ENCODE measurements around the gene HPF1. TPM values are rescaled to one million over a fixed set of nuclear protein-coding genes. Genes with fewer than 3 reads are reported as not detected.

The HPF1 gene
- polyA plus RNA-seq, 1 of the 3 experiments (the other 2 are of a cell fraction), result 23.5 TPM

DNA sequence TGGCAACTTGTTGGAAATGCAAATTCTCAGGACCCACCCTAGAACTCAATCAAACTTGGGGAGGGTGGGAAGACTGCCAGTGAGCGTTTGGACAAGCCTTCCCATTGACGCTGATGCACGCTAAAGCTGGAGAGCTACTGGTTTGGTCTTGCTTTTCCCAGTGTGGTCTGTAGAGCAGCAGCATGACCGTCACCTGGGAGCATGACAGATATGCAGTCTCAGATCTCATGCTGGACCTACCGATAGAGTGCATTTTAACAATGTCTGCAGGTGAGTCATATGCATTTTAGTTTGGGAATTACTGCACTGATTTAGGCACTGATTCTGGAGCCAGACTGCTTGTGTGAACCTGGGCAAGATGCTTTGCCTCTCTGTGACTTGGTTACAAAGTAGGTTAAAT lies 27.2 kb downstream of the HPF1 start (continued):
- TF ChIP-seq, protein P1, sequence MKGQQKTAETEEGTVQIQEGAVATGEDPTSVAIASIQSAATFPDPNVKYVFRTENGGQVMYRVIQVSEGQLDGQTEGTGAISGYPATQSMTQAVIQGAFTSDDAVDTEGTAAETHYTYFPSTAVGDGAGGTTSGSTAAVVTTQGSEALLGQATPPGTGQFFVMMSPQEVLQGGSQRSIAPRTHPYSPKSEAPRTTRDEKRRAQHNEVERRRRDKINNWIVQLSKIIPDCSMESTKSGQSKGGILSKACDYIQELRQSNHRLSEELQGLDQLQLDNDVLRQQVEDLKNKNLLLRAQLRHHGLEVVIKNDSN (IDR thresholded peaks at IDR 0.05; ENCODE audit: borderline replicate concordance, low read depth), result no peak
- TF ChIP-seq, protein P2, sequence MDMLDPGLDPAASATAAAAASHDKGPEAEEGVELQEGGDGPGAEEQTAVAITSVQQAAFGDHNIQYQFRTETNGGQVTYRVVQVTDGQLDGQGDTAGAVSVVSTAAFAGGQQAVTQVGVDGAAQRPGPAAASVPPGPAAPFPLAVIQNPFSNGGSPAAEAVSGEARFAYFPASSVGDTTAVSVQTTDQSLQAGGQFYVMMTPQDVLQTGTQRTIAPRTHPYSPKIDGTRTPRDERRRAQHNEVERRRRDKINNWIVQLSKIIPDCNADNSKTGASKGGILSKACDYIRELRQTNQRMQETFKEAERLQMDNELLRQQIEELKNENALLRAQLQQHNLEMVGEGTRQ (IDR thresholded peaks at IDR 0.05; ENCODE audit: borderline replicate concordance, low read depth, low read length), result no peak
- no peak for TF ChIP-seq TAF1 (IDR thresholded peaks at IDR 0.05; ENCODE audit: borderline replicate concordance, low read depth, low read length)
- no peak for TF ChIP-seq RXRA (IDR thresholded peaks at IDR 0.05; ENCODE audit: borderline replicate concordance, low read depth)

DNA sequence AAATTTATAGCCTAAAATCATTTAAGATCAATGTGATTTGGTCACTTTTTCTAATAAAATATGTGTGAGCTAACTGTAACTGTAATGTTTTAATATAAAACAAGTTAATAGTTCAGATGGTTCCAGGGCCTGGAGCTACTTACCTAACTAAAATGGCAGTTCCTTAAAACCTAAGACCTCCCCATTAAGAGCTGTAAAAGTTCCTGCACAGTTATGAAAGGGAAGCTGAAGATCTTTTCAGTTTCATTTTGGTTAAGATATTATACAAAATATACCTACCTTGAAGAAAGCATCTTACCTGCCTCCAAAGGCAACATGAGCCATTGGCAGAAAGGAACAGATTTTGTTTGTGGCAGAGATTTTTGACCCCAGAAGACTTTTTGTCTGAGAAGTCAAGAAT lies 30.1 kb downstream of the HPF1 start:
- H4K20me1 ChIP-seq (ENCODE audit: insufficient read depth), result no peaks in the 10 kb centered on the region

DNA sequence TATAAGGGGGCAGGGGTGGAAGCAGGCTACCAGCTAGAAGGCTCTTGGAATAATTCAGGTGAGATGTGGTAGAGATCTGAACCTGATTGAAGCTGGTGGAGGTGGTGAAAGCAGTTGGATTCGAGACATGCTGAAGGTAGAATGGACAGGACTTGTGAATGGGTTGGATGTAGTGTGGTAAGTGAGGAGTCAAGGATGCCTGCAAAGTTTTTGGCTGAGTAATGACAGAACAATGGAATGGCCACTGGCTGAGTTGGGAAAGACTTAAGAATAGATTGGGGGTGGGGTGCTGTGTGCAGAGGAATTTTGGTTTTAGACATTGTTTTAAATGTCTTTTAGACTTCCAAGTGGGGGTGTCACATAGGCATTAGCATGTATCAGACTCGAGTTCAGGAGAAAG lies 33.5 kb downstream of the HPF1 start:
- WGBS (ENCODE audit: low lambda C conversion rate), result 76% methylated on average over 2 of the region's 2 CpGs
- Histone ChIP-seq H3K36me3 (replicated peaks in 1 of 2; ENCODE audit: control insufficient read depth in 1 of 2, insufficient read depth in 2 of 2, low read length in 1 of 2) (peaks cover 20 to 34% of the 10 kb centered on the region in 2 experiments), H3K4me2 (no peak overlapping the region), H3F3A (replicated peaks; ENCODE audit: insufficient read depth) (peaks cover 4% of the 10 kb centered on the region), H3K79me2 (ENCODE audit: insufficient read depth) (no peaks in the 10 kb centered on the region), H3K27ac (ENCODE audit: low read depth in 2 of 2, low read length in 1 of 2) (peak overlapping the region in 1 of 2 experiments; percentile 13; a peak in 1 of 4 replicates), H2AFZ (ENCODE audit: low read depth) (no peak overlapping the region), H3K9me3 (no peaks in the 10 kb centered on the region), H3K9me2 (no peaks in the 10 kb centered on the region), H3K9ac (no peak overlapping the region), H3K27me3 (ENCODE audit: insufficient read depth) (no peaks in the 10 kb centered on the region), H4K20me1 (ENCODE audit: insufficient read depth) (no peaks in the 10 kb centered on the region), H3K4me1 (ENCODE audit: control insufficient read depth in 1 of 2, insufficient read depth in 2 of 2, low read depth in 1 of 2, low read length in 1 of 2) (peaks cover 0 to 5% of the 10 kb centered on the region in 2 experiments; a peak in 1 of 4 replicates), H3K4me3 (ENCODE audit: low read depth in 2 of 2, low read length in 1 of 2) (no peak overlapping the region)
- DNase-seq, result no peak
- POLR2A ChIA-PET, result interaction anchor here (1.2 kb wide), 1 partner anchor 11 kb away, joined by 4 read pairs; no protein-coding TSS in a partner anchor
- CTCF ChIA-PET, result interaction anchor here (0.6 to 1.1 kb wide), 3 partner anchors 118 to 1113 kb away, joined by 3 read pairs; no protein-coding TSS in a partner anchor
- no peak for TF ChIP-seq FOSL2 (IDR thresholded peaks at IDR 0.05; ENCODE audit: borderline replicate concordance, low read depth)
- no peak for TF ChIP-seq MXI1 (IDR thresholded peaks at IDR 0.05; ENCODE audit: low read depth, low read length)
- TF ChIP-seq, protein P3, sequence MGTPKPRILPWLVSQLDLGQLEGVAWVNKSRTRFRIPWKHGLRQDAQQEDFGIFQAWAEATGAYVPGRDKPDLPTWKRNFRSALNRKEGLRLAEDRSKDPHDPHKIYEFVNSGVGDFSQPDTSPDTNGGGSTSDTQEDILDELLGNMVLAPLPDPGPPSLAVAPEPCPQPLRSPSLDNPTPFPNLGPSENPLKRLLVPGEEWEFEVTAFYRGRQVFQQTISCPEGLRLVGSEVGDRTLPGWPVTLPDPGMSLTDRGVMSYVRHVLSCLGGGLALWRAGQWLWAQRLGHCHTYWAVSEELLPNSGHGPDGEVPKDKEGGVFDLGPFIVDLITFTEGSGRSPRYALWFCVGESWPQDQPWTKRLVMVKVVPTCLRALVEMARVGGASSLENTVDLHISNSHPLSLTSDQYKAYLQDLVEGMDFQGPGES (IDR thresholded peaks at IDR 0.05; ENCODE audit: low read depth, low read length), result no peak
- TF ChIP-seq, protein P2 (IDR thresholded peaks at IDR 0.05; ENCODE audit: borderline replicate concordance, low read depth, low read length), result no peak
- no peak for TF ChIP-seq NFIC (IDR thresholded peaks at IDR 0.05; ENCODE audit: borderline replicate concordance)
- no peak for TF ChIP-seq FOXM1 (IDR thresholded peaks at IDR 0.05; ENCODE audit: low read depth)
- no peak for TF ChIP-seq RAD21 (IDR thresholded peaks at IDR 0.05; ENCODE audit: low read length)
- TF ChIP-seq NRF1 (IDR thresholded peaks at IDR 0.05; ENCODE audit: low read depth, low read length), result no peak
- TF ChIP-seq, protein P4, sequence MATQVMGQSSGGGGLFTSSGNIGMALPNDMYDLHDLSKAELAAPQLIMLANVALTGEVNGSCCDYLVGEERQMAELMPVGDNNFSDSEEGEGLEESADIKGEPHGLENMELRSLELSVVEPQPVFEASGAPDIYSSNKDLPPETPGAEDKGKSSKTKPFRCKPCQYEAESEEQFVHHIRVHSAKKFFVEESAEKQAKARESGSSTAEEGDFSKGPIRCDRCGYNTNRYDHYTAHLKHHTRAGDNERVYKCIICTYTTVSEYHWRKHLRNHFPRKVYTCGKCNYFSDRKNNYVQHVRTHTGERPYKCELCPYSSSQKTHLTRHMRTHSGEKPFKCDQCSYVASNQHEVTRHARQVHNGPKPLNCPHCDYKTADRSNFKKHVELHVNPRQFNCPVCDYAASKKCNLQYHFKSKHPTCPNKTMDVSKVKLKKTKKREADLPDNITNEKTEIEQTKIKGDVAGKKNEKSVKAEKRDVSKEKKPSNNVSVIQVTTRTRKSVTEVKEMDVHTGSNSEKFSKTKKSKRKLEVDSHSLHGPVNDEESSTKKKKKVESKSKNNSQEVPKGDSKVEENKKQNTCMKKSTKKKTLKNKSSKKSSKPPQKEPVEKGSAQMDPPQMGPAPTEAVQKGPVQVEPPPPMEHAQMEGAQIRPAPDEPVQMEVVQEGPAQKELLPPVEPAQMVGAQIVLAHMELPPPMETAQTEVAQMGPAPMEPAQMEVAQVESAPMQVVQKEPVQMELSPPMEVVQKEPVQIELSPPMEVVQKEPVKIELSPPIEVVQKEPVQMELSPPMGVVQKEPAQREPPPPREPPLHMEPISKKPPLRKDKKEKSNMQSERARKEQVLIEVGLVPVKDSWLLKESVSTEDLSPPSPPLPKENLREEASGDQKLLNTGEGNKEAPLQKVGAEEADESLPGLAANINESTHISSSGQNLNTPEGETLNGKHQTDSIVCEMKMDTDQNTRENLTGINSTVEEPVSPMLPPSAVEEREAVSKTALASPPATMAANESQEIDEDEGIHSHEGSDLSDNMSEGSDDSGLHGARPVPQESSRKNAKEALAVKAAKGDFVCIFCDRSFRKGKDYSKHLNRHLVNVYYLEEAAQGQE (IDR thresholded peaks at IDR 0.05; ENCODE audit: low read depth, low read length), result no peak
- TF ChIP-seq, protein P5, sequence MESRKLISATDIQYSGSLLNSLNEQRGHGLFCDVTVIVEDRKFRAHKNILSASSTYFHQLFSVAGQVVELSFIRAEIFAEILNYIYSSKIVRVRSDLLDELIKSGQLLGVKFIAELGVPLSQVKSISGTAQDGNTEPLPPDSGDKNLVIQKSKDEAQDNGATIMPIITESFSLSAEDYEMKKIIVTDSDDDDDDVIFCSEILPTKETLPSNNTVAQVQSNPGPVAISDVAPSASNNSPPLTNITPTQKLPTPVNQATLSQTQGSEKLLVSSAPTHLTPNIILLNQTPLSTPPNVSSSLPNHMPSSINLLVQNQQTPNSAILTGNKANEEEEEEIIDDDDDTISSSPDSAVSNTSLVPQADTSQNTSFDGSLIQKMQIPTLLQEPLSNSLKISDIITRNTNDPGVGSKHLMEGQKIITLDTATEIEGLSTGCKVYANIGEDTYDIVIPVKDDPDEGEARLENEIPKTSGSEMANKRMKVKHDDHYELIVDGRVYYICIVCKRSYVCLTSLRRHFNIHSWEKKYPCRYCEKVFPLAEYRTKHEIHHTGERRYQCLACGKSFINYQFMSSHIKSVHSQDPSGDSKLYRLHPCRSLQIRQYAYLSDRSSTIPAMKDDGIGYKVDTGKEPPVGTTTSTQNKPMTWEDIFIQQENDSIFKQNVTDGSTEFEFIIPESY (IDR thresholded peaks at IDR 0.05; ENCODE audit: borderline replicate concordance, low read depth), result no peak
- TF ChIP-seq EZH2phosphoT487 (IDR thresholded peaks at IDR 0.05; ENCODE audit: borderline replicate concordance, low read depth), result no peak

More for the DNA sequence above, 30.1 kb downstream of the HPF1 start:
- DNase-seq, result no peak
- ChIA-PET POLR2A (interaction anchor here (1.4 kb wide), 1 partner anchor 30 kb away, joined by 3 read pairs; no protein-coding TSS in a partner anchor), CTCF (interaction anchor here (1.3 to 3.4 kb wide), 5 partner anchors 9 to 115 kb away, joined by 3 to 18 read pairs (median 6); partner anchors contain the start of genes CLCN3 and NEK1)
- Histone ChIP-seq H3K27ac (ENCODE audit: low read depth in 2 of 2, low read length in 1 of 2) (no peak overlapping the region), H3F3A (replicated peaks; ENCODE audit: insufficient read depth) (peaks cover under 1% of the 10 kb centered on the region), H3K4me1 (ENCODE audit: control insufficient read depth in 1 of 2, insufficient read depth in 2 of 2, low read depth in 1 of 2, low read length in 1 of 2) (peaks cover 4 to 5% of the 10 kb centered on the region in 2 experiments; a peak in 2 of 4 replicates), H3K9ac (no peak overlapping the region), H3K27me3 (ENCODE audit: insufficient read depth) (no peaks in the 10 kb centered on the region), H3K9me3 (no peaks in the 10 kb centered on the region), H3K4me3 (ENCODE audit: low read depth in 2 of 2, low read length in 1 of 2) (no peak overlapping the region), H3K36me3 (replicated peaks in 1 of 2; ENCODE audit: control insufficient read depth in 1 of 2, insufficient read depth in 2 of 2, low read length in 1 of 2) (peaks cover 39 to 41% of the 10 kb centered on the region in 2 experiments), H3K4me2 (no peak overlapping the region), H3K9me2 (no peaks in the 10 kb centered on the region), H3K79me2 (ENCODE audit: insufficient read depth) (no peaks in the 10 kb centered on the region), H2AFZ (ENCODE audit: low read depth) (no peak overlapping the region)
- no peak for TF ChIP-seq ELF1 (IDR thresholded peaks at IDR 0.05)

All from SK-N-SH (cell line).